HG03025 (cell line): Measurements from ENCODE around the gene MACF1.
"Not testable (repeated sequence)": the region's sequence is repeated elsewhere in the genome, so short reads cannot be mapped to it uniquely, and the experiment has no call there.

Source experiments
- ATAC-seq: cut with Tn5 transposase; IDR thresholded peaks from one replicate; pipeline ENCODE4 v1.9.1; 2021; ENCODE audit warnings: mild to moderate bottlenecking, moderate library complexity; ENCODE audit not compliant: unreplicated experiment, low FRiP score

Gene MACF1

DNA sequence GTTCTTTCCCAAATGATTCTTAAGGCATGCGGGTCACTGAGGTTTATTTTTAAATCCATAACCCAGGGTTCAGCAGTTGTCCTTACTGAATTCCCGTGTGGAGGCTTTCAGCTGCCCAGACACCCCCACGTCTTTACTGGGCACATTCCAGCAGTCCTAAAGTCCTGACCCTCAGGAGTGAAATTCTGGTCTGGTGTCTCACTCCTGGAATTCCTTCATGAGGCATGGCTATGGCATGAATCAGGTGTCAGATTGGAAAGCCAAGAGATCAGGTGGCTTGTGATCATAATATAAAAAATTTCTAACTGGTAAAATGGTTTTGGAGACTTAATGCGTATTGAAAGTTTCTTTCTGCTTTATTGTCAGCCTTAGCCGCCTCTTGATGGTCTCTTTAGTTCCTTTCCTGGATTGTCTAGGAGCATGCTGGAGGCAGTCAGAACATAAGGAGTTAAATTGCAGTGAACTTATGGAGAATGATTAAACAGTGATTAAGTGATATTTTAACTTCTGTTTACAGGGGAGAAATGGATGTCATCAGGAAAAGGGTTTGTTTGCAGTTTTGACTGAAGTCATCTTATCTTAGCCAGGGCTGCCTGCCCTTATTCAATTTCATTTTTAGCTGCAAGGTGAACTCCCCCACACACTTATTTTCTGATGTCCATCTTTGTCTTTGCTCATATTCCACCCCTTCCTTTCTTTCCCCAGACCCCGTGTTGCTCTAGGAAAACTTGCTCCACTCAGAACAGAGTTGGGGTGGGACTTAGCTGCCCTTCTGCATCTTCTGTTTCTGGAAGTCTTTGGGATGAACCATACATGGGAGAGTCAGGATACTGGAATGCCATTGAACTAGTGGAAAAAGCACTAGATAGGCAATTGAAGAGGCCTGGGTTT, 25.7 kb upstream of the MACF1 start:
- no peak for ATAC-seq

DNA sequence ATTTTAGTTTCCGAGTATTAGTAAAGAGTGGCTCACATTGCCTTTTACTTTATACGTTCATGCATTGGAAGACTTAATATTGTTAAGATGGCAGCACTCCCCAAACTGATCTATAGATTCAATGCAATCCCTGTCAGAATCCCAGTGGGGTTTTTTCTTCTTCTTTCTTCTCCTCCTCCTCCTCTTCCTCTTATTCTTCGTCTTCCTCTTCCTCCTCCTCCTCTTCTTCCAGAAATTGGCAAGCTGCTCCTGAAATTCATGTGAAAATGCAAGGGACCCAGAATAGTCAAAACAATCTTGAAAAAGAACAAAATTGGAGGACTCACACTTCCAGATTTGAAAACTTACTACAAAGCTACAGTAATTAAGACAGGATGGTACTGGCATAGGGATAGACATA, 23.2 kb upstream of the MACF1 start:
- ATAC-seq = no peak

- no peak for ATAC-seq
Measured at GRCh38 chr1:39182804-39183203, 21.7 kb upstream of the MACF1 start.

DNA sequence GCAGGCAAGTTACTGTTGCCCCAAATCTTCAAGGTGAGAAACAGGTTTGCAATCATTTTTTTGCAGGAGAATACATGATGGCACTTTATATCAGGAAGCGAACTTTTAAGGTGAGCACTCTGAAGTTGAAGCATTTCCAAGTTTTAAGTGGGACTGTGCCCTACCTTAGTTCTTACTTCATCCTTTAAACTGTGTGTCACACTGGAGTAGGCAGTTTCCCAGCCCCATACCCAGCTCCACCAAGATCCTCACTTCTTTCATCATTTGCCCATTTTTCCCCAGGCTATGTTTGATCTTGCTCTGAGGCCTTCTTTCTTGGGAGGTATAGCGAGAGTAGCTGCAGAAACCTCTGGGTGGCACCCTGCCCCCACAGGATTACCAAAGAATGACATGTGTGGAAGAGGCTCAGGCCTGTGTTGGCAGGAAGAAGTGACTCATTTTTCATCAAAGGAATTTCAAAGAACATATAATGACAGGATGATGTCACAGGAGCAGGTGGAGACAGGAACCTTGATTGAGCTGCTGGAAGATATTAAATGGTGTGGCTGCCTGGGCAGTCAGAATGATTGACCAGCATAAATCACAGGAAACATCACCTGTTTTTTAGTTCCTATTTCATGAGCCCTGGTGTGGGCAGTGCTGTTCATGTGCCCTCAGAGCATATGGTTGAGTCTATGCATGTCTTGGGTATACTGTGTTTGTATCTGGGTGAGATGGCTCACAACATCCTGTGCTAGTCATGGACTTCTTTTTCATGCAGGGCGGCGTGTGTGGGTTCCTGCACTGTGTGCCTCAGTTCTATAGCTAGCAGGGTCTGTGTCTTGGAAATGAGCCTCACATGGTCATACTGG, 20.8 kb upstream of the MACF1 start:
- ATAC-seq = no peak

GRCh38 chr1:39184354-39184818, 20.1 kb upstream of the MACF1 start:
- no peak for ATAC-seq

DNA sequence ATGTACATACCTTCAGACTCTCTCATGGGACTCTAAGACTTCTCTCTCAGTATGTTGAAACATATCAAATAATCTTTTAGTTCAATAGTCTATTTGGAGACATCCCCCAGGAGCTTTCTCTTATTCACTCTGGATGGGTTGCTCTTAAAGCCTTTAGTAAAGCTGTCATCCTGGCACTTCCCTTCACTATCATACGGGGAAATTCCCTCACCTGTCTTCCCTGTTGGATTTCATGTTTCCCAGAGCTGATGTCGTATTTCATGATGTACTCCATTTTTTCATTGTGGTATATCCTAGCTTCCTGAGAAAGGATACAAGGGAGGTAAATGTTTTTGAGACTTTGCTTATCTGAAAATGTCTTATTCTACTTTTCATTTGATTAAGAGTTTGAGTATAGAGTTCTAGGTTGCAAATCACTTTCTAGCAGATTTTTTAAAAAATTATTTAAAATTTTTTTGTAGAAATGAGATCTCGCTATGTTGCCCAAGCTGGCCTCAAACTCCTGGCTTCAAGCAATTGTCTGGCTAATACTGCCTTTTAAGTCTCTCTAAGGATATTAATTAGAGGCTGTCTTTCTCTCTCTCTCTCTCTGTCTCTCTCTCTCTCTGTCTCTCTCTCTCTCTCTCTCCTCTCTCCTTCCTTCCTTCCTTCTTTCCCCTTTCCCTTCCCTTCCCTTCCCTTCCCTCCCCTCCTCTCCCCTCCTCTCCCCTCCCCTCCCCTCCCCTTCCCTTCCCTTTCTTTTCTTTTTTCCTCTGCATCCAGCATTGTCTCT, 17.0 kb upstream of the MACF1 start:
- ATAC-seq = no peak

DNA sequence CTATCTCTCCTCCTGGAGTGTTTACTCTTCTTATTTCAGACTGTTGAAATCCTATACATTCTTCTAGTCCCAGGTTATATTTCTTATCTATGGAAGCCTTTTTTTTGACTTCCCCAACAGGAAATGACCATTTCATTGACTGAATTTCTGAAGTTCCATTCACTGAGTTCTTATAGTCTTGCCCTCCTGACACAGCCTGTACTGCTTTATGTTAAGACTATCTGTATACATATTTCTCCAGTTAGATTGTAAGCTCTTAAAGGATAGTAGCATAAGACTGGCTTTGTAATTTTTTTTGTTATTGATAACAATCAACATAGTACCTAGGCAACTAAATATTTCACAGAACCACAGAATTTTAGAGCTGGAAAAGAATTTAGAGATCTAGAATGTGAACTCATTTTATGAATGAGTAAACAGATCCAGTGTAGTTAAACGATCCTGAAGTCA, 14.9 kb upstream of the MACF1 start:
- ATAC-seq = no peak

- no peak for ATAC-seq
Measured at GRCh38 chr1:39190096-39190495, 14.4 kb upstream of the MACF1 start.

DNA sequence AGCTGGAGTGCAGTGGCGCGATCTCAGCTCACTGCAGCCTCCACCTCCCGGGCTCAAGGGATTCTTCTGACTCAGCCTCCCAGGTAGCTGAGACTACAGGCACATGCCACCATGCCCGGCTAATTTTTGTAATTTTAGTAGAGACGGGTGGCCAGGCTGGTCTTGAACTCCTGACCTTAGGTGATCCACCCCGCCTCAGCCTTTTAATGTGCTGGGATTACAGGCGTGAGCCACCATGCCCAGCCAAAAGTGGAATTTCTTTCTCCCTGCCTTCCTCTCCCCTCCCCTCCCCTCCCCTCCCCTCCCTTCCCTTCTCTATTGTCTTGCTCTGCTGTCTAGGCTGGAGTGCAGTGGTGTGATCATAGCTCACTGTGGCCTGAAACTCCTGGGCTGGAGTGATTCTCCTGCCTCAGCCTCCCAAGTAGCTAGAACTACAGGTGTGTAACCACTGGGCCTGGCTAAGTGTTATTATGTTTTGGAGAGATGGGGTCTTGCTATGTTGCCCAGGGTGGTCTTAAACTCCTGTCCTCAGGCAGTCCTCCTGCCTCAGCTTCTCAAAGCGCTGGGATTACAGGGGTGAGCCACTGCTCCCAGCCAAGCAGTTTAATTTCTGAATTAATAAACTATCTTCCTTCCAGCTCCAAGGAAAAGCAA, 10.0 kb upstream of the MACF1 start:
- ATAC-seq = no peak

- ATAC-seq = no peak
Measured at GRCh38 chr1:39195166-39196111, 9.1 kb upstream of the MACF1 start.

GRCh38 chr1:39196244-39197215, 8.0 kb upstream of the MACF1 start:
- no peak for ATAC-seq

GRCh38 chr1:39199593-39199992, 4.9 kb upstream of the MACF1 start:
- no peak for ATAC-seq

GRCh38 chr1:39205102-39205780, 746 bp downstream of the MACF1 start:
- ATAC-seq = no peak

DNA sequence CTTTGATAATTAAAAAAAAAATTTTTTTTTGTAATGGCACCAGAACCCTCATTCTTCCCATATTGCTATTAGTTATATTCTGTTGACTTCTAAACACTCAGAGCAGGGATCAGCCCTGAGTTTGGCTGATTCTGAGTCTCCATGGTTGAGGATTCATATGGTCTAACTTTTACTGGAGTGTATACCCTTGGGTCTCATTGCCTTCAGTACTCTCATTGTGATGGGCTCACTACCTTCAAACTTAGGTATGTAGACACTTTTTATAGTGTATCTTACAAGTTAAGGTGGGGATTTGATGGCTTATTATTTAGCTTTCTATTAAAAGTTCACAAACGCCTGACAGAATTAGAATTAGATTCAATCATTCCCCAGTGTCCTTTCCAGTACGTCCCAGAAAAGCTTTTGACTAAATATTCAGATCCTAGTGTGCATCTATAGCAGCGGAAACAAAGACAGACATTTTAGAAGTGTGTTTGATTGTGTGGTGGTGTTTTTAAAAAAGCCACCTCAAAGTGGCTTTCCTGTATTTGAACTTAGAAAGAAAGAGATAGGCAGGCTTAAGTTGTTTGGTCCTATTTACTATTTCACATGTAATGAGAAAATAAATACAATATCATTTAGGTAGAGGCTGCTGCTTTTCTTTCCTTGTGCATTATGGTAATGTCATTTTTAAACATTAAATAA, 1.4 kb downstream of the MACF1 start:
- ATAC-seq = no peak

DNA sequence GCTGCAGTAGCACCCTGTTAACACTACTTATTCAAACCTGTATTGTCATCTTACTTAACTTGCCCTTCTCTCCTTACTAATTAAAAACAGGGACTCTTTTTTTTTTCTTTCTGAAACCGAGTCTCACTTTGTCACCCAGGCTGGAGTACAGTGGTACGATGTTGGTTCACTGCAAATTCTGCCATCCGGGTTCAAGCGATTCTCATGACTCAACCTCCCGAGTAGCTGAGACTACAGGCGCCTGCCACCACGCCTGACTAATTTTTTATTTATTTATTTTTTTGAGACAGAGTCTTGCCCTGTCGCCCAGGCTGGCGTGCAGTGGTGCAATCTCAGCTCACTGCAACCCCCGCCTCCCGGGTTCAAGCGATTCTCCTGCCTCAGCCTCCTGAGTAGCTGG, 3.9 kb downstream of the MACF1 start:
- not testable (repeated sequence) for ATAC-seq

- no peak for ATAC-seq
Measured at GRCh38 chr1:39210649-39211048, 6.2 kb downstream of the MACF1 start.

DNA sequence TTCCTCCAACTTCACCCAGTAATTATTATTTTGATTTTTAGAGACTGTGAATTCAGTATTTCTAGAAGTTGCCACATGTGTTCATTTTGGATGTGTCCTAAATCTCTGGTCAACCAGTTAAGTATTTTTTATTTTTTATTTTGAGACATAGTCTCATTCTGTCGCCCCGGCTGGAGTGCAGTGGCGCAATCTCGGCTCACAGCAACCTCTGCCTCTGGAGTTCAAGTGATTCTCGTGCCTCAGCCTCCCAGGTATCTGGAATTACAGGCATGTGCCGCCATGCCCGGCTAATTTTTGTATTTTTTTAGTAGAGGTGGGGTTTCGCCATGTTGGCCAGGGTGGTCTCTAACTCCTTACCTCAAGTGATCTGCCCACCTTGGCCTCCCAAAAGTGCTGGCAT, 8.0 kb downstream of the MACF1 start:
- ATAC-seq = no peak
